Nephron progenitor cell (in vitro differentiated cells): ENCODE data around the gene SYNDIG1L.

Source experiments
- DNase-seq: peaks from one replicate; pipeline ENCODE4 v3.0.0; 2021
- H3K27ac Mint-ChIP-seq: 2 replicates; pipeline ENCODE4 v1.8.0; 2021; ENCODE audit warnings: mild to moderate bottlenecking, moderate library complexity, mixed read lengths
- H3K27me3 Mint-ChIP-seq: 2 replicates; pipeline ENCODE4 v1.8.0; 2021; ENCODE audit warnings: mild to moderate bottlenecking, low read depth, mixed read lengths; ENCODE audit not compliant: poor library complexity
- H3K36me3 Mint-ChIP-seq: 2 replicates; pipeline ENCODE4 v1.8.0; 2021; ENCODE audit warnings: low read depth, mixed read lengths
- H3K4me1 Mint-ChIP-seq: 2 replicates; pipeline ENCODE4 v1.8.0; 2021; ENCODE audit warnings: mixed read lengths
- H3K4me3 Mint-ChIP-seq: 2 replicates; pipeline ENCODE4 v1.8.0; 2021; ENCODE audit warnings: mild to moderate bottlenecking, moderate library complexity, mixed read lengths
- H3K9me3 Mint-ChIP-seq: 2 replicates; pipeline ENCODE4 v1.8.0; 2021; ENCODE audit warnings: mild to moderate bottlenecking, moderate library complexity, mixed read lengths
- CTCF ChIP-seq: fragments of 200-600 bp; sonication (generic); IDR thresholded peaks from 2 replicates; pipeline ENCODE4 v1.5.0; 2021; ENCODE audit warnings: antibody characterized with exemption

SYNDIG1L gene

GRCh38 chr14:74425525-74426201 lies 347 bp downstream of the SYNDIG1L start:
- Mint-ChIP-seq H3K9me3 (peaks cover 4% of the 10 kb centered on the region), H3K27ac (no peak overlapping the region), H3K36me3 (no peaks in the 10 kb centered on the region), H3K4me3 (no peak overlapping the region), H3K4me1 (no peaks in the 10 kb centered on the region), H3K27me3 (peaks cover 44% of the 10 kb centered on the region)
- TF ChIP-seq CTCF: no peak
- peak; percentile 94 for DNase-seq

GRCh38 chr14:74424606-74425005 lies 1.4 kb downstream of the SYNDIG1L start:
- no peak for DNase-seq
- no peak for TF ChIP-seq CTCF
- peaks cover 4% of the 10 kb centered on the region for H3K9me3 Mint-ChIP-seq
- H3K4me1 Mint-ChIP-seq: no peaks in the 10 kb centered on the region
- peaks cover 35% of the 10 kb centered on the region for H3K27me3 Mint-ChIP-seq
- no peak overlapping the region for H3K27ac Mint-ChIP-seq
- no peaks in the 10 kb centered on the region for H3K36me3 Mint-ChIP-seq
- no peak overlapping the region for H3K4me3 Mint-ChIP-seq

- peaks cover 21% of the 10 kb centered on the region for H3K27me3 Mint-ChIP-seq
- H3K4me1 Mint-ChIP-seq: no peaks in the 10 kb centered on the region
- no peak overlapping the region for H3K27ac Mint-ChIP-seq
- no peaks in the 10 kb centered on the region for H3K36me3 Mint-ChIP-seq
- no peak overlapping the region for H3K4me3 Mint-ChIP-seq
- no peak for DNase-seq
- no peak for TF ChIP-seq CTCF
- peaks cover 4% of the 10 kb centered on the region for H3K9me3 Mint-ChIP-seq
Observed at GRCh38 chr14:74423246-74423645, 2.8 kb downstream of the SYNDIG1L start.

- no peaks in the 10 kb centered on the region for H3K36me3 Mint-ChIP-seq
- H3K4me1 Mint-ChIP-seq: no peaks in the 10 kb centered on the region
- no peak overlapping the region for H3K27ac Mint-ChIP-seq
- H3K27me3 Mint-ChIP-seq: peaks cover 9% of the 10 kb centered on the region
- peaks cover 4% of the 10 kb centered on the region for H3K9me3 Mint-ChIP-seq
- H3K4me3 Mint-ChIP-seq: no peak overlapping the region
- TF ChIP-seq CTCF: no peak
- no peak for DNase-seq
Observed at GRCh38 chr14:74421981-74422380, 4.0 kb downstream of the SYNDIG1L start.

- no peak for TF ChIP-seq CTCF
- Mint-ChIP-seq H3K27ac (no peak overlapping the region), H3K4me3 (no peak overlapping the region), H3K27me3 (no peaks in the 10 kb centered on the region), H3K36me3 (no peaks in the 10 kb centered on the region), H3K9me3 (peaks cover 4% of the 10 kb centered on the region), H3K4me1 (peaks cover 20% of the 10 kb centered on the region)
- no peak for DNase-seq
Observed at GRCh38 chr14:74419086-74419485, 6.9 kb downstream of the SYNDIG1L start.

- Mint-ChIP-seq H3K27me3 (no peaks in the 10 kb centered on the region), H3K4me3 (no peak overlapping the region), H3K4me1 (peaks cover 31% of the 10 kb centered on the region), H3K9me3 (peaks cover 4% of the 10 kb centered on the region), H3K36me3 (no peaks in the 10 kb centered on the region), H3K27ac (no peak overlapping the region)
- no peak for TF ChIP-seq CTCF
- no peak for DNase-seq
Observed at GRCh38 chr14:74418031-74418430, 8.0 kb downstream of the SYNDIG1L start.
